ENCODE data around the gene ASH1L.
"Not testable (repeated sequence)": the region's sequence is repeated elsewhere in the genome, so short reads cannot be mapped to it uniquely, and the experiment has no call there.

Gene ASH1L

GRCh38 chr1:155488419-155488818, 74.2 kb downstream of the ASH1L start:
- DNase-seq, result not testable (repeated sequence)

DNA sequence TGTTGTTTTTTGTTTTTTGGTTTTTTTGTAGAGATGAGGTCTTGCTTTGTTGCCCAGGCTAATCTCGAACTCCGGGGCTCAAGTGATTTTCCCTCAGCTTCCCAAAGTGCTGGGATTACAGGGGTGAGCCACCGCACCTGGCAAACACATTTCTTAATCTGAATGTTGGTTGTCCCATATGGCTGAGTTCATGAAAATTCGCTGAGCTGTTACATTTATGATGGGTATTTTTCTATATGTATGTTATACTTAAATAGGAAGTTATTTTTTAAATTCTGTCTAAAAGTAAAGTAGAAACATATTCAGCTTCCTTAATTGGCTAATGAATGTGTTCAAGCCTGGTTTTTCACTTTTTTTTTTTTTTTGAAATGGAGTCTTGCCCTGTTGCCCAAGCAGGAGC, 75.1 kb downstream of the ASH1L start:
- DNase-seq, result no peak

- not testable (repeated sequence) for DNase-seq
Measured at GRCh38 chr1:155486952-155487351, 75.7 kb downstream of the ASH1L start.

DNA sequence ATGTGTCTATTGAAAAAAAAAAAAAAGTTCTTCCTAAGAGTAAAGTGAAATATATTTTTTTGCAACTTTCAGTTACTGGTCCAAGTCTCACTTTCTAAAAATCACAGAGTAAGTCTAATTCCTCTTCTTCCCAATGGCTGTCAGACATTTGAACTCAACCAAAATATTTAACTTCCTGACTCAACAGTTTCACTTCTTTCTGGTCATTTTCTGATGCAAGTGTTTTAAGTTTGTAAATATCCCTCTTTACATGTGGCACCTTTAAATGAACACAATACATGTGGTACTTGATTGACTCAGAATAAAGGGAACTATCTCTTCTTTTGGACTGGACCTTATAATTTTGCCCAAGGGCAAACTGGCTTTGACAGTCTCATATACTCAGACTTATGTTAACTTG, 76.7 kb downstream of the ASH1L start:
- peak in 1 of 2 donors; percentile 42 for DNase-seq

DNA sequence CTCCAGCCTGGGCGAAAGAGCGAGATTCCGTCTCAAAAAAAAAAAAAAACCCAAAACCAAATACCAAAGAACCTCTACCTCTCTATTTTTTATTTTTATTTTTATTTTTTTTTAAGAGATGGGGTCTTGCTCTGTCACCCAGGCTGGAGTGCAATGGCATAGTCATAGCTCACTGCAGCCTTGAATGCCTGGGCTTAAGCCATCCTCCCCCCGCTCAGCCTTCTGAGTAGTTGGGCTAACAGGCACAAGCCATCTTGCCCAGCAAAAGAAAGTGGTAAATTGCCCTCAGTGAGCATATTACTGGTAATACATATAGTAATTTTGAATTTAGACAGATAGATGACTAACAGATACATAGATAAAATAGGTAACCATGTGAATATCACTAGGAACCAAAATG, 77.4 kb downstream of the ASH1L start:
- no peak for DNase-seq

DNA sequence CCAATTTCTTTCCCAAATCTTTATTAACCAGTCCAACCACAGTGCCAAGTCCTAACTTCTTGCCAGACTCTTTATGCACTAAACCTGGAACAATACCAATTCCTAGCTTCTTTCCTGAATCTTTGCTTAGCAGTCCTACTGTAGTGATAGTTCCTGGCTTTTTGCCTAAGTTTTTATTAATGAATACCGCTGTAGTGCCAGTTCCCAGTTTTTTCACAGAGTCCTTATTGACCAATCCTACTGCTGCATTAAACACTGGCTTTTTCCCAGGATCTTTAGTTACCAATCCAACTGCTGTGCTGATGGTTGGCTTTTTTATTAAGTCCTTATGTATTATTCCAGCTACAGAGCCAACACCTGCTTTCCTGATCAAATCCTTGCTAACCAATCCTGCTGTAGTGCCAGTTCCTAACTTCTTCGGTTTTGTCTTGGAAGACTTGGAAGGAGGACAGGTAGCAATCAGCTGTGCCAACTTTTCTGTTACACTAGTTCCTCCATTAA, 80.8 kb downstream of the ASH1L start:
- DNase-seq, result no peak

DNA sequence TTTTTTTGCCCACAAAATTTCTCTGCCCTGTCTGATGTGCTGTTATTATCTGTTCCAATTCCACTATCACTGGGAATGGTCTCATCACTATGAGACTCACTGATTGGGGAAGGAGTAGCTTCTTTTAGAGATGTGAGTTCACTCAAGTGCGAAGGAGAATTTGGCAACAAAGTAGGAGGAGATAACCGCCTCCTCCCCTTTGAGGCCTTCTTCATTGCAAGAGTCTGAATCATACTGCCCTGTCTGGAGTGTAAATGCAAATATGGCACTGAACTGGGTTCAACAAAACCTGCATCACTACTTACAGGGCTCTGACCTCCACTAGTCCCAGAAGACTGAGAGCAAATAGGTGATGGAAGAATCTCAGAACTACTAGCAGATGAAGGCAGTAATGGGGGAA, 83.4 kb downstream of the ASH1L start:
- no peak for DNase-seq

GRCh38 chr1:155478270-155478852, 84.2 kb downstream of the ASH1L start:
- DNase-seq, result no peak

GRCh38 chr1:155474146-155474545, 88.5 kb downstream of the ASH1L start:
- DNase-seq, result no peak

GRCh38 chr1:155473151-155473821, 89.3 kb downstream of the ASH1L start:
- DNase-seq, result no peak

DNA sequence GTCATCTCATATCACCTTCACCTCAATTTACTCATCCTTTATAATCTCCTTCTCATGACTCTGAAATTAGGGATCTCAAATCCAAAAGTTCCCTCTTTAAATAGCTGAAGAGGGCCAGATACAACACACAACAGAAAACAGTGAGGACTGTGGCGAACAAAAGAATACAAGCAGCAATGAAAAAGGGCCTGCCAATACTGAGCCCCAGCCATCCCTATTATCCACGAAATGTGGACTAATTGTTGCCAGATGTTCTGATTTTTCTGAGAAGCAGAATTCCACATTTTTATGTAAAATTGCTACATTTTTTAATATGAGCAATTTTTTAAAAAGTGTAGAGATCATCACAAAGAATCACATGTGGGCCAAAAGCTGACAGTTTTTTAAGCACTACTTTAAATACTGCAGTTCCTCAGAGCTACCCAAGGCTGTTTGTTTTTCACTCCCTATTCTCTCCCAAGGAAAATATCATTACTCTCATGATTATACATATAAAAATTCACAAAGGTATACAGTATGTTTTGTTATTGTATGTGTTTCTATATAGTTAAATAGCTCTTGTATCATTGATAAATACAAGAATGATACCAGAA, 90.0 kb downstream of the ASH1L start:
- DNase-seq, result peak in 1 of 2 donors; percentile 28

DNA sequence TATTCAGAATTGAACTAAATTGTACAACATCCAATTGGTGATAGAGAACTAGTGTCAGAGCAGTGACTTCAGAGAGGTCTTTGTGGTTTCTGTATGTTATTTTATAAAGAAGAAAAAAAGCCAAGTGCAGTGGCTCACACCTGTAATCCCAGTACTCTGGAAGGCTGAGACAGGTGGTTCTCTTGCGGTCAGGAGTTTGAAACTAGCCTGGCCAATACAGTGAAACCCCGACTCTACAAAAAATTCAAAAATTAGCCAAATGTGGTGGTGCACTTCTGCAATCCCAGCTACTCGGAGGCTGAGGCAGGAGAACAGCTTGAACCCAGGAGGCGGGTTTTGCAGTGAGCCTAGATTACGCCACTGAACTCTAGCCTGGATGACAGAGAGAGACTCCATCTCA, 90.7 kb downstream of the ASH1L start:
- no peak for DNase-seq

GRCh38 chr1:155471026-155471425, 91.6 kb downstream of the ASH1L start:
- DNase-seq, result peak in 1 of 2 donors; percentile 29

GRCh38 chr1:155466996-155467395, 95.6 kb downstream of the ASH1L start:
- no peak for DNase-seq

DNA sequence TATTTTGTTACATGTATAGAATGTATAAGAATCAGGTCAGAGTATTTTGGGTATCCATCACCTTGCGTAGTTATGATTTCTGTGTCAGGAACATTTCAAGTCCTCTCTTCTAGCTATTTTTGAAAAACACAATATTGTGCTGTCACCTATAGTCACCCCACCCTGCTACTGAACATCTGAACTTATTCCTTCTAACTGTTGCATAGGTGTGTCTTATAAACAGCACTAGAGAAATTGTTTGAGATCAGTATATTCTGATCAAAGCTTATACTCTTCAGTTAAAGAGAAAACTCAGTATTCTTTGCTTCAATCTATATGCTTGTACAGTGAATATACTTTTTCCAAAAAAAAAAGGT, 96.0 kb downstream of the ASH1L start:
- DNase-seq, result no peak

GRCh38 chr1:155463865-155464650, 98.5 kb downstream of the ASH1L start:
- no peak for DNase-seq

DNA sequence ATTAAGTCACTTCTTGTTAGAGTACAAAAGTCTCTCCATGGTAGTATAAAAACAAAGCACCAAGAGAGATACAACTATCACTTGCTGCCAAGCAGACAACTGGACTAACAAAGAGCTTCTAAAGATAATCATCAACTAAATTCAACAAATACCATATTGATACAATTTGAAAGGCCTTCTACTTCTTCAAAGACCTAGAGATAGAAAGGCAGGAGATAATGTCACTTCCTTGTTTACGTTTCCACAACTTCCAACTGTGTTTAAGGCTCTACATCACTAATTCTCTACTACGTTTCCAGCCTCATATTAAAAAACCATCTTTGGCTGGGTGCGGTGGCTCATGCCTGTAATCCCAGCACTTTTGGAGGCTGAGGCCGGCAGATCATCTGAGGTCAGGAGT, 104.5 kb downstream of the ASH1L start:
- DNase-seq, result no peak

GRCh38 chr1:155457266-155457665, 105.3 kb downstream of the ASH1L start:
- no peak for DNase-seq

DNA sequence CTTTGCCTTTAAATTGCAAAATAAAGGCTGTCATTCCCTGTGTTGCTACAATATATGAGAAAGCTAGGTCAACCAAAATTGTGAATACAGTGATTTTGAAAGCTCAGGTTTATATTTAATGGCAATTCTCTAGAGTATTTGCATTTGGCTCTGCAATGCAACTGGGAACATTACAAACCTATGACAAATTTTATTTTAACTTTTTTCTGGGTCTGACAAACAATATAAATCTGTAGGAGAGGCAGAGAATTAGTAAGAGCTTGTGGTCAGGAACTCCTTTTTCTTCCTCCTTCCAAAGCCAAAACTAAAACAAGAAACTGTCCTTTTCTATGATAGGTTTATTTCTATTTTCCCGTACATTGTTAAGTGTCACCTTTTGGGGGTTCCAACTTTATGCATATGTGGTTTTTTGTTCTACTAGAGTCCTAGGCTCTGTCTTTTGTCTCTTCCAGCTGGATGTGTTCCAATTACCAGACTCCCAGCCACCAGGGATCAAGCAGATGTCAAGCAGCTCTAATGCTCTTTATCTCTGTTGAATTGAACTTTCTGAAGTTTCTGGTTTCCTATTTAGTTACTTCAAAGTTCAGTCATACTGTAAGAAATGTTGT, 106.9 kb downstream of the ASH1L start:
- DNase-seq, result no peak

GRCh38 chr1:155454096-155454495, 108.5 kb downstream of the ASH1L start:
- no peak for DNase-seq

GRCh38 chr1:155453141-155453540, 109.5 kb downstream of the ASH1L start:
- no peak for DNase-seq

GRCh38 chr1:155451199-155451598, 111.4 kb downstream of the ASH1L start:
- no peak for DNase-seq

- DNase-seq, result not testable (repeated sequence)
Measured at GRCh38 chr1:155442431-155442830, 120.2 kb downstream of the ASH1L start.
